Endodermal cell (in vitro differentiated cells): ENCODE measurements around the gene DEPDC1B. TPM values are rescaled to one million over a fixed set of nuclear protein-coding genes. Genes with fewer than 3 reads are reported as not detected.

Experiments used
- DNase-seq: peaks from one replicate; pipeline ENCODE4 v3.0.0-alpha.2; 2017
- H3K27ac ChIP-seq: 2 replicates; pipeline ENCODE4 v1.5.1; 2013; ENCODE audit warnings: mild to moderate bottlenecking, low read depth, low read length, moderate library complexity
- H3K27me3 ChIP-seq: 2 replicates; pipeline ENCODE4 v1.6.1; 2013; ENCODE audit warnings: mild to moderate bottlenecking, low read length, moderate library complexity; ENCODE audit not compliant: insufficient read depth, control insufficient read depth, poor library complexity, severe bottlenecking
- H3K36me3 ChIP-seq: 2 replicates; pipeline ENCODE4 v1.7.0; 2013; ENCODE audit warnings: mild to moderate bottlenecking, low read length, moderate library complexity; ENCODE audit not compliant: control insufficient read depth, insufficient read depth
- H3K4me1 ChIP-seq: one replicate; pipeline ENCODE4 v1.7.0; 2013; ENCODE audit warnings: low read length; ENCODE audit not compliant: control insufficient read depth, insufficient read depth
- H3K4me3 ChIP-seq: 2 replicates; pipeline ENCODE4 v1.5.1; 2013; ENCODE audit warnings: mild to moderate bottlenecking, low read length, moderate library complexity
- H3K9ac ChIP-seq: 2 replicates; pipeline ENCODE4 v1.6.1; 2013; ENCODE audit warnings: mild to moderate bottlenecking, low read length, moderate library complexity; ENCODE audit not compliant: poor library complexity, severe bottlenecking; ENCODE audit errors: extremely low read depth
- H3K9me3 ChIP-seq: 2 replicates; pipeline ENCODE4 v1.6.1; 2013; ENCODE audit warnings: mild to moderate bottlenecking, low read length, moderate library complexity; ENCODE audit not compliant: control insufficient read depth
- H3K27ac Mint-ChIP-seq: 2 replicates; pipeline ENCODE4 v1.8.0; 2020; ENCODE audit warnings: mixed read lengths
- H3K27me3 Mint-ChIP-seq: 2 replicates; pipeline ENCODE4 v1.8.0; 2021; ENCODE audit warnings: mild to moderate bottlenecking, mixed read lengths; ENCODE audit not compliant: insufficient read depth
- H3K36me3 Mint-ChIP-seq: 2 replicates; pipeline ENCODE4 v1.8.0; 2020; ENCODE audit warnings: low read depth, mixed read lengths
- H3K4me1 Mint-ChIP-seq: 2 replicates; pipeline ENCODE4 v1.8.0; 2020; ENCODE audit warnings: mixed read lengths
- H3K4me3 Mint-ChIP-seq: 2 replicates; pipeline ENCODE4 v1.8.0; 2020; ENCODE audit warnings: mild to moderate bottlenecking, moderate library complexity, mixed read lengths
- H3K9me3 Mint-ChIP-seq: 2 replicates; pipeline ENCODE4 v1.8.0; 2020; ENCODE audit warnings: mild to moderate bottlenecking, mixed read lengths
- WGBS, 2 experiments: methylation state at CpG; one replicate each; pipeline versions ENCODE4 v1.1.5 to v1.1.7; 2013; ENCODE audit warnings: missing lambda C conversion rate in 2 of 2, mixed read lengths in 1 of 2; ENCODE audit not compliant: insufficient coverage in 1 of 2, insufficient read length in 1 of 2; 5-methylcytosine and 5-hydroxymethylcytosine counted together
- total RNA-seq, 2 donors: library from RNA; stranded (reverse); fragmentation: NEBNext Ultra II Directional in 1 of 2; extraction: Animal tissue kit (Norgen Biotek cat#: 25700) in 1 of 2; gene quantifications; 2 replicates in 1 of 2; 3 replicates in 1 of 2; pipeline ENCODE4 v1.2.1, GENCODE V29; 2021
- TF ChIP-seq, protein P1 (sequence below): fragments of 200-600 bp; sonication (generic); conservative IDR thresholded peaks from 2 replicates; pipeline ENCODE4 v1.5.0; 2021; ENCODE audit warnings: antibody characterized with exemption, mild to moderate bottlenecking

Gene DEPDC1B
- total RNA-seq, 2 donors from 2014 or later: 32.2 to 42.1 TPM

DNA sequence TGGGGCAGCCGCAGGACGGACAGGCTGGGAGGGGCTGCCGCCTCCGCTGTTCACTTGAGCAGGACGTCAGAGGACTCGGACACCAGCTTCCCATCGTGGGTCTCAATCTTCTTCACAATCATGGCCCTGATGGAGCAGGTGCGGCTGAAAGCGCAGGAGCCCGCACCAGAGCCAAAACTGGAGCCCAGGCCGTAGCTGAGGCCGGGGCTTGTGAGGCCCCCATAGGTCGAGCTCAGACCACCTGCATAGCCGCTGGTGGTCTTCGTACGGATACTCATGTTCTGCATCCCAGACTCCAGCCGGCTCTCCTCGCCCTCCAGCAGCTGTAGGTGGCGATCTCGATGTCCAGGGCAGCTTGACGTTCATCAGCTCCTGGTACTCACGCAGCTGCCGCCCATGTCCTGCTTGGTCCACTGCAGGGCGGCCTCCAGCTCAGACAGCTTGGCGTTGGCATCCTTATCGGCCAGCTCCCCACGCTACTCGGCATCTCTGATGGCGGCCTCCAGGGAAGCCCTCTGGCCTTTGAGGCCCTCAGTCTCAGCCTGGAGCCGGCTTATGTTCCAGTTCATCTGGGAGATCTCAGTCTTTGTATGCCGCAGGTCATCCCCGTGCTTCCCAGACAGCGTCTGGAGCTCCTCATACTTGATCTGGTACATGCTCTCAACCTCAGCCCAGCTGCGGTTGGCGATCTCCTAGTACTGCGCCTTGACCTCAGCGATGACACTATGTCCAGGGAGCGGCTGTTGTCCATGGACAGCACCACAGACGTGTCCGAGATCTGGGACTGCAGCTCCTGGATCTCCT, 43.7 kb upstream of the DEPDC1B start:
- Mint-ChIP-seq H3K27ac (no peak overlapping the region), H3K4me1 (peaks cover 1% of the 10 kb centered on the region), H3K27me3 (no peaks in the 10 kb centered on the region), H3K4me3 (no peak overlapping the region), H3K36me3 (no peaks in the 10 kb centered on the region), H3K9me3 (peaks cover 9% of the 10 kb centered on the region)
- no peak overlapping the region for H3K27ac ChIP-seq
- DNase-seq: no peak
- no peaks in the 10 kb centered on the region for H3K27me3 ChIP-seq
- no peaks in the 10 kb centered on the region for H3K4me1 ChIP-seq
- 94 to 96% methylated on average over 32 to 40 of the region's 40 CpGs for WGBS, 2 experiments
- no peak overlapping the region for H3K4me3 ChIP-seq
- no peaks in the 10 kb centered on the region for H3K36me3 ChIP-seq
- H3K9me3 ChIP-seq: peaks cover 23% of the 10 kb centered on the region
- TF ChIP-seq, protein P1, sequence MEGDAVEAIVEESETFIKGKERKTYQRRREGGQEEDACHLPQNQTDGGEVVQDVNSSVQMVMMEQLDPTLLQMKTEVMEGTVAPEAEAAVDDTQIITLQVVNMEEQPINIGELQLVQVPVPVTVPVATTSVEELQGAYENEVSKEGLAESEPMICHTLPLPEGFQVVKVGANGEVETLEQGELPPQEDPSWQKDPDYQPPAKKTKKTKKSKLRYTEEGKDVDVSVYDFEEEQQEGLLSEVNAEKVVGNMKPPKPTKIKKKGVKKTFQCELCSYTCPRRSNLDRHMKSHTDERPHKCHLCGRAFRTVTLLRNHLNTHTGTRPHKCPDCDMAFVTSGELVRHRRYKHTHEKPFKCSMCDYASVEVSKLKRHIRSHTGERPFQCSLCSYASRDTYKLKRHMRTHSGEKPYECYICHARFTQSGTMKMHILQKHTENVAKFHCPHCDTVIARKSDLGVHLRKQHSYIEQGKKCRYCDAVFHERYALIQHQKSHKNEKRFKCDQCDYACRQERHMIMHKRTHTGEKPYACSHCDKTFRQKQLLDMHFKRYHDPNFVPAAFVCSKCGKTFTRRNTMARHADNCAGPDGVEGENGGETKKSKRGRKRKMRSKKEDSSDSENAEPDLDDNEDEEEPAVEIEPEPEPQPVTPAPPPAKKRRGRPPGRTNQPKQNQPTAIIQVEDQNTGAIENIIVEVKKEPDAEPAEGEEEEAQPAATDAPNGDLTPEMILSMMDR: no peak
- no peak overlapping the region for H3K9ac ChIP-seq

DNA sequence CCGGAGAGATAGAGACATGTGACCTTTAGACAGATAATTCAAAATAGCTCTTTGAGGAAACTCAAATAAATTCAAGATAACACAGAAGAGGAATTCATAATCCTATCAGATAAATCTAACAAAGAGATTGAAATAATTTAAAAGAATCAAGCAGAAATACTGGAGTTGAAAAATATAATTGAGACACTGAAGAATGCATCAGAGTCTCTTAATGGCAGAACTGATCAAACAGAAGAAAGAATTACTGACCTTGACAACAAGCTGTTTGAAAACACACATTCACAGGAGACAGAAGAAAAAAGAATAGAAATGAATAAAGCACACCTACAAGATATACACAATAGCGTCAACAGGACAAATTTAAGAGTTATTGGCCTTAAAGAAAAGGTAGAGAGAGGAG, 40.4 kb upstream of the DEPDC1B start:
- no peaks in the 10 kb centered on the region for H3K36me3 ChIP-seq
- H3K4me1 ChIP-seq: no peaks in the 10 kb centered on the region
- H3K9me3 ChIP-seq: peaks cover 23% of the 10 kb centered on the region
- Mint-ChIP-seq H3K4me1 (peaks cover 17% of the 10 kb centered on the region), H3K4me3 (no peak overlapping the region), H3K27ac (no peak overlapping the region), H3K9me3 (peaks cover 11% of the 10 kb centered on the region), H3K27me3 (no peaks in the 10 kb centered on the region), H3K36me3 (no peaks in the 10 kb centered on the region)
- no peak for DNase-seq
- H3K27me3 ChIP-seq: no peaks in the 10 kb centered on the region
- WGBS, 2 experiments: 100% methylated on average over 1 of the region's 2 CpGs
- TF ChIP-seq, protein P1: no peak
- H3K27ac ChIP-seq: no peak overlapping the region
- no peak overlapping the region for H3K4me3 ChIP-seq
- no peak overlapping the region for H3K9ac ChIP-seq

DNA sequence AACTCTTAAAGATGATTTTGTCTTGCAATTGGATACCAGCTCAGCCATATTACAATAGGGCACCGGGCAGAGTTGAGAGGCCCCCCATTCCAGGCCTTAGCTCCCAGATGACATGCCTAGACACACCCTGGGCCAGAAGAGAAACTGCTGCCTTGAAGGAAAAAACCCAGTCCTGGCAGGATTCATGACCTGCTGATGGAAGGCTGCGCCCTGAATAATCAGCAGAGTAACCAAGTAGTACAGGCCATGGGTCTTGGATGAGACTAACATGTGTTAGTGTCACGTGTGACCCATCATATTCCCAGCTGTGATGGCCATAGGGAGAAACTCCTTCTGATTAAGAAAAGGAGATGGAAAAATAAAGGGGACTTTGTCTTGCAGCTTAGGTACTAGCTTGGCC, 39.0 kb upstream of the DEPDC1B start:
- Mint-ChIP-seq H3K27me3 (peaks cover 2% of the 10 kb centered on the region), H3K4me1 (peaks cover 19% of the 10 kb centered on the region), H3K36me3 (no peaks in the 10 kb centered on the region), H3K27ac (no peak overlapping the region), H3K9me3 (peaks cover 13% of the 10 kb centered on the region), H3K4me3 (no peak overlapping the region)
- TF ChIP-seq, protein P1: no peak
- no peak for DNase-seq
- WGBS, 2 experiments: 64 to 100% methylated on average over 2 to 3 of the region's 3 CpGs
- H3K27me3 ChIP-seq: no peaks in the 10 kb centered on the region
- no peak overlapping the region for H3K4me3 ChIP-seq
- H3K36me3 ChIP-seq: no peaks in the 10 kb centered on the region
- H3K4me1 ChIP-seq: no peaks in the 10 kb centered on the region
- no peak overlapping the region for H3K27ac ChIP-seq
- no peak overlapping the region for H3K9ac ChIP-seq
- H3K9me3 ChIP-seq: peaks cover 23% of the 10 kb centered on the region
